ENCODE measurements around the gene RAPGEF6.

- TF ChIP-seq POLR2A (IDR thresholded peaks at IDR 0.05) (no peak), CTCF (IDR thresholded peaks at IDR 0.05 in 4 of 5, conservative IDR thresholded peaks at IDR 0.05 in 1 of 5) (no peak)
Observed at GRCh38 chr5:131534974-131535373, 100.1 kb downstream of the RAPGEF6 start.
